Spleen (tissue), 7 donors: ENCODE data around the gene SYNGR4.

Experiments
- POLR2A ChIP-seq, 3 donors: fragments of 450-650 bp; IDR thresholded peaks; one replicate each; pipeline ENCODE4 v1.5.1; 2017; ENCODE audit warnings: antibody characterized with exemption in 3 of 3, mild to moderate bottlenecking in 1 of 3
- TF ChIP-seq, protein P1 (sequence below), 11 experiments: fragments of 200-600 bp in 7 of 11; fragments of 450-650 bp in 4 of 11; sonication (generic) in 4 of 11; IDR thresholded peaks in 8 of 11; conservative IDR thresholded peaks in 3 of 11; 1 replicate in 7 of 11; 2 replicates in 4 of 11; pipeline versions ENCODE4 v1.4.0 to v1.8.0; 2016 to 2021; ENCODE audit warnings: antibody characterized with exemption in 11 of 11, inconsistent platforms in 4 of 11, mild to moderate bottlenecking in 1 of 11
- donor health status: DM: no; HTN: no; CAD: no; lungs with moderate emphysema.
- donor health status: DM: no; HTN: no; CAD: no.
- donor health status: DM: no; HTN: no; CAD: no.

DNA sequence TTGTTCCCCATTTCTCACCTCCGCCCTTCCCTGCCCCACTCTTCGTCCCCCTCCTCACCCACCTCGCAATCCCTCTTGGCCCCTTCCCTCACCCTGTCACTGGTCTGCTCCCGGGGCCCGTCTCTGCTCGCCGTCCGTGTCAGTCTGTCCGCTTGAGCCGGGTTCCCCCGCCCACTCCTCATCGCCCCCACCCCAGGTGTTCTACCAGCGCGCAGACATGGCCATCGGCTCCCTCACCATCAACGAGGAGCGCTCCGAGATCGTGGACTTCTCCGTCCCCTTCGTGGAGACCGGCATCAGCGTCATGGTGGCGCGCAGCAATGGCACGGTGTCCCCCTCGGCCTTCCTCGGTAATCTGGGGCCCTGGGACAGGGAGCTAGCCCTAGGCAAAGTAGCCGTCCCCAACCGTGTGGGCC lies 51.6 kb downstream of the SYNGR4 start:
- TF ChIP-seq, protein P1, sequence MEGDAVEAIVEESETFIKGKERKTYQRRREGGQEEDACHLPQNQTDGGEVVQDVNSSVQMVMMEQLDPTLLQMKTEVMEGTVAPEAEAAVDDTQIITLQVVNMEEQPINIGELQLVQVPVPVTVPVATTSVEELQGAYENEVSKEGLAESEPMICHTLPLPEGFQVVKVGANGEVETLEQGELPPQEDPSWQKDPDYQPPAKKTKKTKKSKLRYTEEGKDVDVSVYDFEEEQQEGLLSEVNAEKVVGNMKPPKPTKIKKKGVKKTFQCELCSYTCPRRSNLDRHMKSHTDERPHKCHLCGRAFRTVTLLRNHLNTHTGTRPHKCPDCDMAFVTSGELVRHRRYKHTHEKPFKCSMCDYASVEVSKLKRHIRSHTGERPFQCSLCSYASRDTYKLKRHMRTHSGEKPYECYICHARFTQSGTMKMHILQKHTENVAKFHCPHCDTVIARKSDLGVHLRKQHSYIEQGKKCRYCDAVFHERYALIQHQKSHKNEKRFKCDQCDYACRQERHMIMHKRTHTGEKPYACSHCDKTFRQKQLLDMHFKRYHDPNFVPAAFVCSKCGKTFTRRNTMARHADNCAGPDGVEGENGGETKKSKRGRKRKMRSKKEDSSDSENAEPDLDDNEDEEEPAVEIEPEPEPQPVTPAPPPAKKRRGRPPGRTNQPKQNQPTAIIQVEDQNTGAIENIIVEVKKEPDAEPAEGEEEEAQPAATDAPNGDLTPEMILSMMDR (IDR thresholded peaks at IDR 0.05 in 8 of 11, conservative IDR thresholded peaks at IDR 0.05 in 3 of 11) = no peak
- TF ChIP-seq POLR2A (IDR thresholded peaks at IDR 0.05) = no peak
